GM06990 (cell line): ENCODE measurements around the gene BAIAP2.

ENCODE experiments used
- DNase-seq: peaks from one replicate; pipeline ENCODE4 v3.0.0-alpha.2; 2011; ENCODE audit not compliant: insufficient read length; ENCODE audit errors: extremely low read depth
- H3K27me3 ChIP-seq: replicated peaks from 2 replicates; pipeline ENCODE4 v1.6.0; 2011; ENCODE audit warnings: low read length; ENCODE audit not compliant: control insufficient read depth, insufficient read depth
- H3K36me3 ChIP-seq: 2 replicates; pipeline ENCODE4 v1.5.1; 2011; ENCODE audit warnings: low read length; ENCODE audit not compliant: control insufficient read depth, insufficient read depth
- H3K4me3 ChIP-seq: replicated peaks from 2 replicates; pipeline ENCODE4 v1.5.1; 2011; ENCODE audit warnings: low read depth, mild to moderate bottlenecking, control low read depth, low read length
- CTCF ChIP-seq: IDR thresholded peaks from 2 replicates; pipeline ENCODE4 v1.5.1; 2011; ENCODE audit warnings: low read length, control low read depth, mild to moderate bottlenecking, inconsistent platforms; ENCODE audit not compliant: insufficient read depth, poor library complexity, severe bottlenecking

Gene BAIAP2

GRCh38 chr17:81093619-81094508, 58.9 kb downstream of the BAIAP2 start:
- no peak for TF ChIP-seq CTCF
- H3K36me3 ChIP-seq: no peaks in the 10 kb centered on the region
- H3K4me3 ChIP-seq: no peak overlapping the region
- peaks cover 4% of the 10 kb centered on the region for H3K27me3 ChIP-seq
- no peak for DNase-seq

GRCh38 chr17:81094509-81095382, 59.8 kb downstream of the BAIAP2 start:
- no peak for DNase-seq
- Histone ChIP-seq H3K4me3 (no peak overlapping the region), H3K27me3 (peaks cover 4% of the 10 kb centered on the region), H3K36me3 (no peaks in the 10 kb centered on the region)
- TF ChIP-seq CTCF: no peak

- Histone ChIP-seq H3K36me3 (no peaks in the 10 kb centered on the region), H3K4me3 (no peak overlapping the region), H3K27me3 (peaks cover 4% of the 10 kb centered on the region)
- TF ChIP-seq CTCF: no peak
- no peak for DNase-seq
These were observed 60.4 kb downstream of the BAIAP2 start for GRCh38 chr17:81095383-81095762.

DNA sequence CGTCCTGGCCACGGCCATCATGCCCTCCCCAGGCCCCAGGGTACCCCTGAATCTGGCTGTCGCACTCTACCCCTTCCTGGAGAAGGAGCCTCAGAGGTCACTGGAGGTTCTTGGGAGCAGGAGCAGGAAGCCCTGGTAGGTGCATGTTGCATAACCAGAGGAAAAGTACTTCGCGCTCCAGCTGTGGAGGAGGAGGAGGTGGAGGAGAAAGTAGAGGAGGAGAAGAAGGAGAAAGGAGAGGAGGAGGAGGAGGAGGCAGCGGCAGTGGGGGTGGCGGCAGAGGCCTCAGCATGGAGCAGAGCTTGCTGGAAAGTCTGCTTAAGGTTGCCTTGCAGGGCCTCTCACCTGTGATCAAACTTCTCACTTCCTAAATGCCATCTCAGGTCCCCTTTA, 61.8 kb downstream of the BAIAP2 start:
- H3K36me3 ChIP-seq: no peaks in the 10 kb centered on the region
- no peak for TF ChIP-seq CTCF
- H3K4me3 ChIP-seq: no peak overlapping the region
- DNase-seq: no peak
- peaks cover 4% of the 10 kb centered on the region for H3K27me3 ChIP-seq

DNA sequence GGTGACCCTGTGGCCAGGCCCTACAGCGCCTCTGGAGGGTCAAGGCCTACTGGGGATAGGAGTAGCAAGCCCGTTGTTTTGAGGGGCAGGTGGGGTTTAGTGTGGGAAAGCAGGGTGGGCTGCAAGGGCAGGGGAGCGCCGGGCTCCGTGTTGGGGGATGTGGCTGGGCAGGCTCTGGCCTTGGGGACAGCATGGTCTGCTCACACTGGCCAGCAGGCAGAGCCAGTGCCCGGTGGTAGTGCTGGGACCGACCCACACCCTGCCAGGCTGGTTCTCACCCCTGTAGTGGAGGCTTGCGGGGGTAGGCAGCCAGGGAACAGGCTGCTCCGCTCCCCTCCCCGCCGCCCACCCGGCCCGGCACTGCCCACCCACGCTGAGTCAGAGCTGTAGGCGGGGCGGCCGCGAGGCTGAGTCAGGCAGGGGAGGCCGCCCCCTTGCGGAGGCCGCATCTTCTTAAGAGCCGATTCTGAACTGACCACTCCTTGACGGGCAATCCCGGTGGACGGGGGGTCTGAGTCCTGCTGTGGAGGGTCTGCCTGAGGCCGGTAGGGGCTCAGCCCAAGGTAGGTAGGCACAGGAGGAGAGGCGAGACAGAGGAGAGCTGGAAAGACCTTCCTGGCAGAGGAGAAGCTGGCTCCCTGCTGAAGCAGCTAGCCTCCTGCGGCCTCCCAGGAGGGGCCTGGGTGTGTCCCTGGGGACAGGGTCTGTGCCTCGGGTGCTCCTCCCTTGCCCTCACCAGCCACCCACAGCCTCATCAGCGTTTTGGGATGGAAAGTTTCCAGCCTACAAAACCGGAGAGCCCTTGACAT, 62.4 kb downstream of the BAIAP2 start:
- Histone ChIP-seq H3K36me3 (no peaks in the 10 kb centered on the region), H3K4me3 (no peak overlapping the region), H3K27me3 (peaks cover 4% of the 10 kb centered on the region)
- DNase-seq: peak; percentile 35
- TF ChIP-seq CTCF: peak; percentile 46
